T-cell (primary cell): ENCODE data around the gene FAM156B. TPM values are rescaled to one million over a fixed set of nuclear protein-coding genes. Genes with fewer than 3 reads are reported as not detected.
"Not testable (repeated sequence)": the region's sequence is repeated elsewhere in the genome, so short reads cannot be mapped to it uniquely, and the experiment has no call there.

Experiments used
- ATAC-seq, 4 experiments: fragments of 200-7000 bp in 3 of 4; fragments of 150-1000 bp in 1 of 4; cut with Tn5 transposase; replicated peaks in 1 of 4; 1 replicate in 3 of 4; 2 replicates in 1 of 4; pipeline ENCODE4 v1.10.0; 2021; ENCODE audit warnings: moderate library complexity in 3 of 4, mild to moderate bottlenecking in 2 of 4, moderate number of reproducible peaks in 1 of 4
- CTCF ChIA-PET, 2 donors: fragments of 300-600 bp; sonication (Branson Sonifier 250); formaldehyde crosslinking; loops; one replicate each; lab custom pipeline; 2022; ENCODE audit warnings: antibody characterized with exemption in 2 of 2; lab: Charles Lee
- POLR2A ChIA-PET, 2 donors: fragments of 300-600 bp; sonication (Branson Sonifier 250); formaldehyde crosslinking; loops; one replicate each; lab custom pipeline; 2022; ENCODE audit warnings: antibody characterized with exemption in 2 of 2; lab: Charles Lee
- DNase-seq, 35 experiments: peaks; one replicate each; pipeline versions ENCODE4 v3.0.0 to v3.0.0-alpha.2; 2013 to 2023
- H3K27ac ChIP-seq: one replicate; pipeline ENCODE4 v1.5.1; 2013; ENCODE audit warnings: low read length
- H3K27me3 ChIP-seq, 2 experiments: replicated peaks in 1 of 2; 1 replicate in 1 of 2; 2 replicates in 1 of 2; pipeline versions ENCODE4 v1.6.1 to v1.7.0; 2013; ENCODE audit warnings: low read length in 1 of 2, mixed read lengths in 1 of 2; ENCODE audit not compliant: control insufficient read depth in 2 of 2, insufficient read depth in 2 of 2; ENCODE audit errors: extremely low read depth in 1 of 2
- H3K36me3 ChIP-seq, 2 donors: 1 replicate in 1 of 2; 2 replicates in 1 of 2; pipeline versions ENCODE4 v1.6.1 to v1.7.0; 2013; ENCODE audit warnings: low read length in 1 of 2; ENCODE audit not compliant: control insufficient read depth in 2 of 2, insufficient read depth in 1 of 2; ENCODE audit errors: extremely low read depth in 1 of 2
- H3K4me1 ChIP-seq, 2 experiments: 1 replicate in 1 of 2; 2 replicates in 1 of 2; pipeline versions ENCODE4 v1.6.1 to v1.7.0; 2013; ENCODE audit warnings: low read length in 2 of 2, mixed read lengths in 1 of 2; ENCODE audit not compliant: insufficient read depth in 2 of 2, control insufficient read depth in 1 of 2; ENCODE audit errors: extremely low read depth in 1 of 2
- H3K4me3 ChIP-seq, 2 donors: 1 replicate in 1 of 2; 2 replicates in 1 of 2; pipeline versions ENCODE4 v1.5.1 to v1.7.0; 2013; ENCODE audit warnings: mild to moderate bottlenecking in 2 of 2, low read length in 1 of 2, moderate library complexity in 1 of 2; ENCODE audit not compliant: control insufficient read depth in 1 of 2; ENCODE audit errors: extremely low read depth in 1 of 2
- H3K9me3 ChIP-seq: 2 replicates; pipeline ENCODE4 v1.7.0; 2013
- H3K27ac Mint-ChIP-seq, 2 donors: one replicate each; pipeline ENCODE4 v1.8.0; 2020 to 2021; ENCODE audit warnings: mild to moderate bottlenecking in 2 of 2, mixed read lengths in 2 of 2
- H3K27me3 Mint-ChIP-seq, 2 donors: one replicate each; pipeline ENCODE4 v1.8.0; 2021 to 2022; ENCODE audit warnings: mixed read lengths in 2 of 2
- H3K36me3 Mint-ChIP-seq: one replicate; pipeline ENCODE4 v1.8.0; 2021; ENCODE audit warnings: mixed read lengths
- H3K4me1 Mint-ChIP-seq, 3 donors: one replicate each; pipeline ENCODE4 v1.8.0; 2020 to 2022; ENCODE audit warnings: mixed read lengths in 3 of 3, mild to moderate bottlenecking in 1 of 3
- H3K4me3 Mint-ChIP-seq, 3 donors: one replicate each; pipeline ENCODE4 v1.8.0; 2020 to 2022; ENCODE audit warnings: mild to moderate bottlenecking in 3 of 3, mixed read lengths in 3 of 3, moderate library complexity in 3 of 3
- H3K9me3 Mint-ChIP-seq, 3 donors: one replicate each; pipeline ENCODE4 v1.8.0; 2020 to 2022; ENCODE audit warnings: mixed read lengths in 3 of 3
- WGBS: methylation state at CpG from one replicate; pipeline ENCODE4 v1.1.5; 2013; ENCODE audit warnings: missing lambda C conversion rate; ENCODE audit not compliant: insufficient coverage; 5-methylcytosine and 5-hydroxymethylcytosine counted together
- total RNA-seq, 35 experiments: library from RNA in 6 of 35; stranded (reverse) in 6 of 35; fragments of 120-200 nt in 1 of 35; gene quantifications; one replicate each; pipeline versions ENCODE4 v1.2.1 to v1.2.4 and lab custom pipeline; 2013 to 2026

The FAM156B gene
- total RNA-seq, 5 donors from 2014 or later (not counting 1 experiment from before 2014, with no cell fraction given), result 2.7 to 12.4 (median 7.4) TPM

GRCh38 chrX:52935470-52935784 lies 38.3 kb downstream of the FAM156B start:
- H3K4me1 Mint-ChIP-seq, result peaks cover 10 to 20% (median 14%) of the 10 kb centered on the region in 3 donors
- WGBS, result 0% methylated on average over 2 of the region's 10 CpGs
- POLR2A ChIA-PET, result interaction anchor here in 1 of 2 donors (0.7 kb wide), 1 partner anchor 60 kb away, joined by 5 read pairs; no protein-coding TSS in a partner anchor
- H3K36me3 Mint-ChIP-seq, H3K27me3 ChIP-seq, H3K9me3 Mint-ChIP-seq, H3K4me1 ChIP-seq, H3K36me3 ChIP-seq, H3K9me3 ChIP-seq, DNase-seq, H3K27me3 Mint-ChIP-seq: not testable (repeated sequence)
- CTCF ChIA-PET, result interaction anchor here in 1 of 2 donors (1.0 to 1.1 kb wide), 3 partner anchors 14 to 60 kb away, joined by 4 to 5 read pairs (median 4); no protein-coding TSS in a partner anchor
- peak overlapping the region; percentile 82 to 85 for H3K4me3 ChIP-seq
- peak overlapping the region; percentile 97 to 98 for H3K27ac Mint-ChIP-seq
- peak in 1 of 4 experiments; percentile 7 for ATAC-seq
- peak overlapping the region; percentile 97 for H3K27ac ChIP-seq
- H3K4me3 Mint-ChIP-seq, result peak overlapping the region; percentile 85 to 89 (median 88)

- H3K4me3 Mint-ChIP-seq, H3K27me3 Mint-ChIP-seq, H3K9me3 Mint-ChIP-seq, H3K27me3 ChIP-seq, H3K9me3 ChIP-seq, H3K4me1 Mint-ChIP-seq, H3K27ac ChIP-seq, H3K27ac Mint-ChIP-seq, H3K36me3 Mint-ChIP-seq, POLR2A ChIA-PET, H3K36me3 ChIP-seq, H3K4me3 ChIP-seq, ATAC-seq, H3K4me1 ChIP-seq, DNase-seq, CTCF ChIA-PET: not testable (repeated sequence)
- WGBS, result no CpG with 5 or more reads among the region's 4 CpGs
These were observed 43.6 kb downstream of the FAM156B start for GRCh38 chrX:52940704-52941103.

- H3K9me3 ChIP-seq, H3K36me3 Mint-ChIP-seq, CTCF ChIA-PET, H3K27ac Mint-ChIP-seq, POLR2A ChIA-PET, H3K4me1 Mint-ChIP-seq, H3K36me3 ChIP-seq, H3K4me1 ChIP-seq, H3K9me3 Mint-ChIP-seq, H3K27me3 ChIP-seq, H3K4me3 Mint-ChIP-seq, H3K4me3 ChIP-seq, ATAC-seq, H3K27ac ChIP-seq, H3K27me3 Mint-ChIP-seq, DNase-seq: not testable (repeated sequence)
- WGBS, result no CpG with 5 or more reads among the region's 10 CpGs
These were observed 44.6 kb downstream of the FAM156B start for GRCh38 chrX:52941728-52942127.

- POLR2A ChIA-PET, ATAC-seq, H3K9me3 Mint-ChIP-seq, H3K27me3 Mint-ChIP-seq, H3K4me3 Mint-ChIP-seq, H3K4me1 Mint-ChIP-seq, CTCF ChIA-PET, DNase-seq, H3K9me3 ChIP-seq, H3K4me3 ChIP-seq, H3K36me3 Mint-ChIP-seq, H3K27ac Mint-ChIP-seq, H3K4me1 ChIP-seq, H3K27me3 ChIP-seq, H3K27ac ChIP-seq, H3K36me3 ChIP-seq: not testable (repeated sequence)
- WGBS, result no CpG with 5 or more reads among the region's 14 CpGs
These were observed 48.8 kb downstream of the FAM156B start for GRCh38 chrX:52945838-52946494.

GRCh38 chrX:52947501-52947900 lies 50.4 kb downstream of the FAM156B start:
- H3K36me3 Mint-ChIP-seq, H3K36me3 ChIP-seq, H3K27me3 ChIP-seq, CTCF ChIA-PET, POLR2A ChIA-PET, H3K27me3 Mint-ChIP-seq, H3K27ac ChIP-seq, ATAC-seq, DNase-seq, H3K9me3 ChIP-seq, H3K4me3 ChIP-seq, H3K27ac Mint-ChIP-seq, H3K4me1 ChIP-seq, H3K4me3 Mint-ChIP-seq, H3K9me3 Mint-ChIP-seq, H3K4me1 Mint-ChIP-seq: not testable (repeated sequence)
- WGBS, result no CpG with 5 or more reads among the region's 16 CpGs

GRCh38 chrX:52948265-52948664 lies 51.1 kb downstream of the FAM156B start:
- H3K9me3 ChIP-seq, H3K27ac ChIP-seq, H3K9me3 Mint-ChIP-seq, H3K27ac Mint-ChIP-seq, H3K4me3 ChIP-seq, H3K36me3 Mint-ChIP-seq, ATAC-seq, H3K4me3 Mint-ChIP-seq, H3K27me3 ChIP-seq, H3K27me3 Mint-ChIP-seq, CTCF ChIA-PET, POLR2A ChIA-PET, H3K4me1 ChIP-seq, H3K4me1 Mint-ChIP-seq, DNase-seq, H3K36me3 ChIP-seq: not testable (repeated sequence)
- WGBS, result no CpG with 5 or more reads among the region's 17 CpGs

GRCh38 chrX:52949325-52949724 lies 52.2 kb downstream of the FAM156B start:
- peak in 1 of 4 experiments; percentile 32 for ATAC-seq
- H3K4me3 Mint-ChIP-seq, POLR2A ChIA-PET, H3K27me3 ChIP-seq, H3K4me1 Mint-ChIP-seq, H3K9me3 Mint-ChIP-seq, CTCF ChIA-PET, H3K4me1 ChIP-seq, H3K27ac ChIP-seq, H3K27me3 Mint-ChIP-seq, H3K9me3 ChIP-seq, H3K4me3 ChIP-seq, H3K36me3 ChIP-seq, DNase-seq, H3K36me3 Mint-ChIP-seq, H3K27ac Mint-ChIP-seq: not testable (repeated sequence)
- no CpG with 5 or more reads among the region's 4 CpGs for WGBS
